HG03196 (cell line): ENCODE measurements around the gene DEFB114.
"Not testable (repeated sequence)": the region's sequence is repeated elsewhere in the genome, so short reads cannot be mapped to it uniquely, and the experiment has no call there.

Experiments
- ATAC-seq: cut with Tn5 transposase; IDR thresholded peaks from one replicate; pipeline ENCODE4 v1.9.1; 2021; ENCODE audit not compliant: unreplicated experiment

Gene DEFB114

GRCh38 chr6:49964064-49964463, at the start of gene DEFB114:
DEFB114 (minus strand) TSS chr6:49964164; CDS start chr6:49964105, 59 bp downstream.
- no peak for ATAC-seq

GRCh38 chr6:50007819-50008218, 43.9 kb upstream of the DEFB114 start:
- no peak for ATAC-seq

- no peak for ATAC-seq
Observed at GRCh38 chr6:50003139-50003538, 39.2 kb upstream of the DEFB114 start.

GRCh38 chr6:49995278-49995677, 31.3 kb upstream of the DEFB114 start:
- ATAC-seq, result no peak

GRCh38 chr6:49988900-49989299, 24.9 kb upstream of the DEFB114 start:
- ATAC-seq, result no peak

- ATAC-seq, result no peak
Observed at GRCh38 chr6:49987749-49988148, 23.8 kb upstream of the DEFB114 start.

- ATAC-seq, result no peak
Observed at GRCh38 chr6:49986551-49986950, 22.6 kb upstream of the DEFB114 start.

GRCh38 chr6:49982046-49982445, 18.1 kb upstream of the DEFB114 start:
- ATAC-seq, result no peak

GRCh38 chr6:49980898-49981297, 16.9 kb upstream of the DEFB114 start:
- ATAC-seq, result peak; percentile 45

GRCh38 chr6:49979584-49979983, 15.6 kb upstream of the DEFB114 start:
- ATAC-seq, result peak; percentile 37

- peak; percentile 58 for ATAC-seq
Observed at GRCh38 chr6:49978332-49979226, 14.6 kb upstream of the DEFB114 start.

GRCh38 chr6:49969605-49970004, 5.6 kb upstream of the DEFB114 start, which contains the start of gene DEFB113:
DEFB113 (minus strand) TSS chr6:49969625; CDS start chr6:49969625, 0 bp downstream.
- no peak for ATAC-seq

- ATAC-seq, result no peak
Observed at GRCh38 chr6:49966823-49967222, 2.9 kb upstream of the DEFB114 start.

- no peak for ATAC-seq
Observed at GRCh38 chr6:49966334-49966733, 2.4 kb upstream of the DEFB114 start.

GRCh38 chr6:49958180-49958579, 5.8 kb downstream of the DEFB114 start:
- ATAC-seq, result no peak

- no peak for ATAC-seq
Observed at GRCh38 chr6:49955847-49956246, 8.1 kb downstream of the DEFB114 start.

- ATAC-seq, result no peak
Observed at GRCh38 chr6:49951926-49952325, 12.0 kb downstream of the DEFB114 start.

- no peak for ATAC-seq
Observed at GRCh38 chr6:49950415-49950751, 13.6 kb downstream of the DEFB114 start.

GRCh38 chr6:49949062-49949461, 14.9 kb downstream of the DEFB114 start:
- no peak for ATAC-seq

- no peak for ATAC-seq
Observed at GRCh38 chr6:49946835-49947234, 17.1 kb downstream of the DEFB114 start.

- ATAC-seq, result not testable (repeated sequence)
Observed at GRCh38 chr6:49944068-49944467, 19.9 kb downstream of the DEFB114 start.

GRCh38 chr6:49939993-49940498, 23.9 kb downstream of the DEFB114 start:
- no peak for ATAC-seq

GRCh38 chr6:49937811-49938210, 26.2 kb downstream of the DEFB114 start:
- no peak for ATAC-seq
